Epithelial cell of esophagus (primary cell): ENCODE data around the gene ANKRD63.

Experiments
- DNase-seq: peaks from one replicate; pipeline ENCODE4 v3.0.0; 2010; ENCODE audit warnings: low read depth
- H3K4me3 ChIP-seq: 2 replicates; pipeline ENCODE4 v1.5.1; 2011; ENCODE audit warnings: mild to moderate bottlenecking, low read length, control low read depth
- CTCF ChIP-seq: IDR thresholded peaks from 2 replicates; pipeline ENCODE4 v1.5.1; 2011; ENCODE audit warnings: low read depth, mild to moderate bottlenecking, low read length, control low read depth, inconsistent platforms; ENCODE audit not compliant: insufficient read depth; ENCODE audit errors: missing control alignments

Gene ANKRD63

GRCh38 chr15:40250304-40250656, 32.6 kb downstream of the ANKRD63 start:
- no peak overlapping the region for H3K4me3 ChIP-seq
- no peak for DNase-seq
- TF ChIP-seq CTCF, result no peak

- no peak overlapping the region for H3K4me3 ChIP-seq
- DNase-seq, result peak; percentile 71
- no peak for TF ChIP-seq CTCF
These were observed 33.2 kb downstream of the ANKRD63 start for GRCh38 chr15:40249477-40250303.

GRCh38 chr15:40248006-40248783, 34.7 kb downstream of the ANKRD63 start:
- TF ChIP-seq CTCF, result no peak
- H3K4me3 ChIP-seq, result no peak overlapping the region
- no peak for DNase-seq

- TF ChIP-seq CTCF, result no peak
- no peak overlapping the region for H3K4me3 ChIP-seq
- no peak for DNase-seq
These were observed 35.4 kb downstream of the ANKRD63 start for GRCh38 chr15:40247406-40247971.

GRCh38 chr15:40246496-40247280, 36.2 kb downstream of the ANKRD63 start:
- peak; percentile 65 for DNase-seq
- no peak overlapping the region for H3K4me3 ChIP-seq
- TF ChIP-seq CTCF, result no peak

GRCh38 chr15:40245666-40246450, 37.0 kb downstream of the ANKRD63 start:
- TF ChIP-seq CTCF, result no peak
- no peak for DNase-seq
- H3K4me3 ChIP-seq, result no peak overlapping the region
